ENCODE data around the gene GNL3. TPM values are rescaled to one million over a fixed set of nuclear protein-coding genes. Genes with fewer than 3 reads are reported as not detected.
"Not testable (repeated sequence)": the region's sequence is repeated elsewhere in the genome, so short reads cannot be mapped to it uniquely, and the experiment has no call there.

GNL3 gene
- total and polyA plus RNA-seq, 7 donors = 47.3 to 145 (median 80.6) TPM

GRCh38 chr3:52663098-52663497 lies 22.7 kb upstream of the GNL3 start:
- DNase-seq = no peak
- H3K27me3 ChIP-seq (ENCODE audit: insufficient read depth in 3 of 3, low read length in 2 of 3) = no peaks in the 10 kb centered on the region
- peaks cover 3 to 97% of the 10 kb centered on the region in 2 donors for H3K36me3 ChIP-seq (ENCODE audit: insufficient read depth in 1 of 2, low read depth in 1 of 2)
- no peak overlapping the region for H3K4me3 ChIP-seq
- intact Hi-C loops (cut with DNase I) = loop anchor here in 1 of 2 donors (5.0 kb wide), 1 partner anchor 36 kb away; no protein-coding TSS in a partner anchor
- no peaks in the 10 kb centered on the region for H3K4me1 ChIP-seq
- TF ChIP-seq CTCF (IDR thresholded peaks at IDR 0.05) = no peak
- WGBS, 3 donors = 92 to 95% (median 93%) methylated on average over 3 of the region's 3 CpGs
- H3K27ac ChIP-seq = no peak overlapping the region
- no peak for ATAC-seq
- no peaks in the 10 kb centered on the region for H3K9me3 ChIP-seq

GRCh38 chr3:52670621-52671521 lies 15.0 kb upstream of the GNL3 start:
- intact Hi-C loops (cut with DNase I) = loop anchor here (2.0 to 10.0 kb wide), 2 partner anchors 64 to 186 kb away; no protein-coding TSS in a partner anchor
- peak; percentile 88 to 99 (median 96) for ATAC-seq
- Histone ChIP-seq H3K4me3 (no peak overlapping the region), H3K9me3 (no peaks in the 10 kb centered on the region), H3K27ac (peak overlapping the region; percentile 57), H3K27me3 (ENCODE audit: insufficient read depth in 3 of 3, low read length in 2 of 3) (no peaks in the 10 kb centered on the region), H3K4me1 (peaks cover 7% of the 10 kb centered on the region), H3K36me3 (ENCODE audit: insufficient read depth in 1 of 2, low read depth in 1 of 2) (peaks cover 10 to 98% of the 10 kb centered on the region in 2 donors)
- TF ChIP-seq CTCF (IDR thresholded peaks at IDR 0.05) = no peak
- 77 to 81% (median 77%) methylated on average over 9 of the region's 9 CpGs for WGBS, 3 donors
- DNase-seq = no peak

- no peak for TF ChIP-seq CTCF (IDR thresholded peaks at IDR 0.05)
- no peak for DNase-seq
- H3K36me3 ChIP-seq (ENCODE audit: insufficient read depth in 1 of 2, low read depth in 1 of 2) = peaks cover 14 to 97% of the 10 kb centered on the region in 2 donors
- ATAC-seq = no peak
- H3K27ac ChIP-seq = peak overlapping the region; percentile 57
- H3K4me1 ChIP-seq = peaks cover 7% of the 10 kb centered on the region
- 35 to 61% (median 45%) methylated on average over 1 of the region's 1 CpG for WGBS, 3 donors
- no peak overlapping the region for H3K4me3 ChIP-seq
- H3K27me3 ChIP-seq (ENCODE audit: insufficient read depth in 3 of 3, low read length in 2 of 3) = no peaks in the 10 kb centered on the region
- H3K9me3 ChIP-seq = no peaks in the 10 kb centered on the region
- intact Hi-C loops (cut with DNase I) = loop anchor here (2.0 to 10.0 kb wide), 2 partner anchors 63 to 187 kb away; no protein-coding TSS in a partner anchor
These were observed 14.2 kb upstream of the GNL3 start for GRCh38 chr3:52671676-52672075.

DNA sequence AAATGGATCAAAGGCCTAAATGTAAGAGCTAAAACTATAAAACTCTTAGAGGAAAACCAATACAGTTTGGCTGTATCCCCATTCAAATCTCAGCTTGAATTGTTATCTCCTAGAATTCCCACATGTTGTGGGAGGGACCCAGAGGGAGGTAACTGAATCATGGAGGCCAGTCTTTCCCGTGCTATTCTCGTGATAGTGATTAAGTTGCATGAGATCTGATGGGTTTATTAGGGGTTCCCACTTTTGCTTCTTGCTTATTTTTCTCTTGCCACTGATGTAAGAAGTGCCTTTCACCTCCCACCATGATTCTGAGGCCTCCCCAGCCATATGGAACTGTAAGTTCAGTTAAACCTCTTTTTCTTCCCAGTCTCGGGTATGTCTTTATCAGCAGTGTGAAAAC lies 9.6 kb upstream of the GNL3 start:
- not testable (repeated sequence) for H3K9me3 ChIP-seq; H3K27ac ChIP-seq; H3K27me3 ChIP-seq (ENCODE audit: insufficient read depth in 3 of 3, low read length in 2 of 3); ATAC-seq; DNase-seq; H3K4me3 ChIP-seq; H3K4me1 ChIP-seq
- intact Hi-C loops (cut with DNase I) = loop anchor here in 1 of 2 donors (10.0 kb wide), 1 partner anchor 191 kb away; no protein-coding TSS in a partner anchor
- H3K36me3 ChIP-seq (ENCODE audit: insufficient read depth in 1 of 2, low read depth in 1 of 2) = peaks cover 22 to 91% of the 10 kb centered on the region in 2 donors
- WGBS, 3 donors = 70 to 72% (median 71%) methylated on average over 3 of the region's 3 CpGs
